T-helper 1 cell treated with Interleukin-12 subunit alpha and Interleukin-12 subunit beta and Interleukin-4 antibody, amounts not matched to agents 30 μg/mL and 1 μg/mL, for 36 hours (primary cell): ENCODE results near the gene DTNB.
"Not testable (repeated sequence)": the region's sequence is repeated elsewhere in the genome, so short reads cannot be mapped to it uniquely, and the experiment has no call there.

Experiments
- H3K27ac Mint-ChIP-seq: one replicate; pipeline ENCODE4 v1.8.0; 2021; ENCODE audit warnings: mild to moderate bottlenecking, mixed read lengths
- H3K27me3 Mint-ChIP-seq: one replicate; pipeline ENCODE4 v1.8.0; 2021; ENCODE audit warnings: low read depth, mixed read lengths
- H3K36me3 Mint-ChIP-seq: one replicate; pipeline ENCODE4 v1.8.0; 2021; ENCODE audit warnings: low read depth, mixed read lengths
- H3K4me1 Mint-ChIP-seq: one replicate; pipeline ENCODE4 v1.8.0; 2021; ENCODE audit warnings: low read depth, mixed read lengths
- H3K4me3 Mint-ChIP-seq: one replicate; pipeline ENCODE4 v1.8.0; 2021; ENCODE audit warnings: mild to moderate bottlenecking, moderate library complexity, mixed read lengths
- H3K9me3 Mint-ChIP-seq: one replicate; pipeline ENCODE4 v1.8.0; 2021; ENCODE audit warnings: mixed read lengths

Gene DTNB

DNA sequence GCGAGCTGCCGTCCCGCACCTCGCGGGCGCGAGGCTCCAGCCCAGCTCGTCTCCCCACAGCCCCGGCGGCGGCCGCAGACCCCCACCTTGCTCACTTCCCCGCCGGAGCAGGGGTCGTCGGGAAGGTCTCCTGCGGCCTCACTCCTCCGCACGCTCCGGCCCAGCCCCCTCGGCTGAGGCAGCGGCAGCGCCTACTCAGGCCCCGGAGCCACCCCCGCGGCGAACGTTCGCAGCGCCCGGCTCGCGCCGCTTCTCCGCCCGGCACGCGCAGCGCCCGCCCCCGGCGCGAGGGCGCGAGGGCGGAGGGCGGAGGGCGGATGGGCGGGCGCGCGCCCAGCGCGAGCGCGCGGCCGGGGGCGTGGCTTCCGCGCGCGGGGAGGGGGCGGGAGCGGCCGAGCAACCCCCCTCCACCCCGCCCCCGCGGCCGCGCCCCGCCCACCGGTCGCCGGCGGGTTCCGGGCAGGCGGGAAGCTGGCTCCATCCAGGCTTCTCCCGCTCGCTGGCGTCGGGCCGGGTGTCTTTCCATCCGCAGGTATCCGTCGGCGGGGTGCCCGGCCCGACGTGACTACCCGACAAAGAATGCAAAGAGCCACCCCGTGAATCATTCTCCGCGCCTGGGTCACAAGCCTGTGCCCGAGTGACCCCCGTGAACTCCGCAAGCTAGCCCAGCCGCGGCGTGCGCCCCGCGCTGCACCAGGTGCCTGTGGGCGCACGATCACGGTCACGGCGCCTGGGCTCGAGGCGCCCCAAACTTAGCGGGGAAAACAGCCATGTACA is at the start of gene DTNB:
Gene DTNB, minus strand, starts transcription at position 278 of the 777 bp plus-strand sequence. CDS start 20,917 bp downstream, outside the sequence.
- H3K27ac Mint-ChIP-seq: peak within 1 kb of the TSS; percentile 73
- H3K9me3 Mint-ChIP-seq: no peaks in the 10 kb centered on the region
- H3K27me3 Mint-ChIP-seq: peaks cover 34% of the 10 kb centered on the region
- H3K4me3 Mint-ChIP-seq: peak within 1 kb of the TSS; percentile 80
- H3K4me1 Mint-ChIP-seq: peaks cover 17% of the 10 kb centered on the region
- H3K36me3 Mint-ChIP-seq: peaks cover 4% of the 10 kb centered on the region

DNA sequence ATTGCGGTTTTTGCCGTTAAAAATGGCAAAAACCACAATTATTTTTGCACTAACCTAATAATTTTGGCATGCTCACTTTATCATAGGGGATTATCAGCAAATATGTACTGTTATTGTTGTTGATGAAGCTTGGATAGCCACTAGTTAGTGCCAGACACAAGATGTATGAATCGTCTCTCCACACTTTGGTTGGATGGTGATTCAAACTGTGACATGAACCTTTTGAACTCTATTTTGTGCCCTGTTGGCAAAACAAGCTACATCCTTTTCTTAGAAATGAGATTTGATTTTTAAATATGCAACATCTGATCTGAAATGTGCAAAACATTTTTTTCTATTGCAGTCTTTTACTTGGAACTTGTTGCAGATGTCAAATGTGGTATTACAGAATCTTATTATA is 48.8 kb upstream of the DTNB start:
- H3K9me3 Mint-ChIP-seq: no peaks in the 10 kb centered on the region
- no peak overlapping the region for H3K27ac Mint-ChIP-seq
- peaks cover 4% of the 10 kb centered on the region for H3K4me1 Mint-ChIP-seq
- no peaks in the 10 kb centered on the region for H3K36me3 Mint-ChIP-seq
- peaks cover 6% of the 10 kb centered on the region for H3K27me3 Mint-ChIP-seq
- H3K4me3 Mint-ChIP-seq: no peak overlapping the region

DNA sequence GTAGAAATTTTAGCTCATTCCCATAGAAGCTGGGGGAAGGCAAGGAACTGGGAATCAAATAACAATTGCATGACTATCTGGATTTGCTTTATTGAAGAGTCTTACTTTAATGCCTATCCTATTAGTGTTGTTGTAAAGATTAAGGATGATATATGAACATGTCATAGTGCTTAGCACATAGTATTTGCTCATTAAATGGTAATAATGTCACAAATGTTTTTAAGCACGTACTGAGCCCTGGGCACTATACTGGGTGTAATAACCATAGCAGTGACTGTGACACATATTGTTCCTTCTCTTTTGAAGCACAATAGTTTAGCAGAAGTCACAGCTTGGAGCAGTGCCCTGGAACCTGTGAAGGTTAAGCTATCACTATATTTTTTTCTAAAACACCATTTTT is 47.2 kb upstream of the DTNB start:
- peaks cover 6% of the 10 kb centered on the region for H3K27me3 Mint-ChIP-seq
- no peak overlapping the region for H3K27ac Mint-ChIP-seq
- no peaks in the 10 kb centered on the region for H3K9me3 Mint-ChIP-seq
- no peak overlapping the region for H3K4me3 Mint-ChIP-seq
- peaks cover 4% of the 10 kb centered on the region for H3K4me1 Mint-ChIP-seq
- H3K36me3 Mint-ChIP-seq: no peaks in the 10 kb centered on the region

DNA sequence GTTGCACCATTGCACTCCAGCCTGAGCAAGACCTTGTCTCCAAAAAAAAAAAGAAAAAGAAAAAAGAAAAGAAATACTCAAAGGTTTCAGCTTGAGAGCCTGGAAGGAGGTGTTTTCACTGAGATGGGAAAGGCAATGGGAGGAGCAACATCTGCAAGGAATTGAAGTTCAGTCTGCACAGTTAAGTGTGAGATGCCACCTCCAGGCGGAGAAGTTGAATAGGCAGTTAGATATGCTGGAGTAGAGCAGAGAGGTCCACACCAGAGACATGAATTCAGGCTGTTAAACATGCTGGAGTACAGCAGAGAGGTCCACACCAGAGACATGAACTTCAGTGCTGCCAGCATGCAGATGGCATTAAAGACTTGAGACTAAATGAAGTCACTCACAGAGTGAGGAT is 41.4 kb upstream of the DTNB start:
- peaks cover 18% of the 10 kb centered on the region for H3K4me1 Mint-ChIP-seq
- H3K27ac Mint-ChIP-seq: no peak overlapping the region
- no peaks in the 10 kb centered on the region for H3K9me3 Mint-ChIP-seq
- no peak overlapping the region for H3K4me3 Mint-ChIP-seq
- peaks cover 12% of the 10 kb centered on the region for H3K27me3 Mint-ChIP-seq
- no peaks in the 10 kb centered on the region for H3K36me3 Mint-ChIP-seq

DNA sequence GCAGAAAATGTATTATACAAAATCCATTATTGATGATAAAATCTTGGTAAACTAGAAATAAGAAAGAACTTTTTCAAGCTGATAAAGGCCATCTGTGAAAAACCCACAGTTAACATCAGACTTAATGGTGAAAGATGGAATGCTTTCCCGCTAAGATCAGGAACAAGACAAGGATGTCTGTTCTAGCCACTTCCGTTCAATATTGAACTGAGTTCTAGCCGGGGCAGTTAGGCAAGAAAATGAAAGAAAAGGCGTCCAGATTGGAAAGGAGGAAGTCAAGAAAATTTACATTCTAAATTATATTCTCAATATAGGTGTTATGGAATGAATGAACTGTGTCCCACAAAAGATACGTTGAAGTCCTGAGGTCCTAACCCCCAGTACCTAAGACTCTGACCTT is 39.1 kb upstream of the DTNB start:
- Mint-ChIP-seq H3K4me1 (peaks cover 14% of the 10 kb centered on the region), H3K4me3 (no peak overlapping the region), H3K36me3 (no peaks in the 10 kb centered on the region), H3K27ac (no peak overlapping the region), H3K9me3 (no peaks in the 10 kb centered on the region), H3K27me3 (peaks cover 14% of the 10 kb centered on the region)

DNA sequence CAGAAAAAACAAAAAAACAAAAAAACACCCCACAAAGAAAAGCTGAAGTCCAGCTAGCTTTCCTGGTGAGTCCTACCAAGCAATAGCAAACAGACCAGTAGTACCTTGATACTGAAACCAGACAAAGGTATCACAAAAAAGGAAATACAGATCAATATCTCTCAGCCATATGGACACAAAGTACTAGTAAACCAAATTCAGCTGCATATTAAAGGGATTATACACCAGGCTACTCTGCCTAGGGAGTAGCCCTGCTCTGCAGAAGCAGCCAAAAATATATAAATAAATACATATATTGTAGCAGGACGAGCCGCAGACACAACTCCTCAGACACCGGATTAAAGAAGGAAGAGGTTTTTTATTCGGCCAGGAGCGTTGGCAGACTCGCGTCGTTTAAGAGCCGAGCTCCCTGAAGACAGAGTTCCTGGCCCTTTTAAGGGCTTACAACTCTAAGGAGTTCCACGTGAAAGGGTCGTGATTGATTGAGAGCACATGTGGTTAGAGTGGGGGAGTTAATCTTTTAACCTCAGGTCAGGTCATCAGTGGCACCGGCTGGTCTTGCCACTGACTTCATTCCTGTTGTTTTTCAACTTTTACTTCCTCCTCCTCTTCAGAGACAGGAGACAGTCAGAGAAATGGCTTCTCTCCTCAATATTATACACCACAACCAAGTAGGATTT is 38.4 kb upstream of the DTNB start:
- Mint-ChIP-seq H3K27ac (no peak overlapping the region), H3K9me3 (no peaks in the 10 kb centered on the region), H3K36me3 (no peaks in the 10 kb centered on the region), H3K4me1 (peaks cover 14% of the 10 kb centered on the region), H3K27me3 (peaks cover 14% of the 10 kb centered on the region), H3K4me3 (peak overlapping the region; percentile 27)

DNA sequence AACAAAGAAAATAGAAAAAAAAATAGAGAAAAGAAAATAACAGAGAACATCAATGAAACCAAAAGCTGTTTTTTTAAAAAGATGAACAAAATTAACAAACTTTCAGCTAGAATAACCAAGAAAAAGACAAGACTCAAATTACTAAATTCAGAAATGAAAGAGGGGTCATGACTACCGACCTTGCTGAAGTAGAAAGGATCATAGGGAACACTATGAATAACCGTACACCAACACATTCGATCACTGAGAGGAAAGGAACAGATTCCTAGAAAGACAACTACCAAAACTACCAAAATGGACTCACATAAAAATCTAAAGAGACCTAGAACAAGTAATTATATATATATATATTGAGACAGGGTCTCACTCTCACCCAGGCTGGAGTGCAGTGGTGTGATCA is 37.4 kb upstream of the DTNB start:
- Mint-ChIP-seq H3K9me3 (no peaks in the 10 kb centered on the region), H3K36me3 (no peaks in the 10 kb centered on the region), H3K4me3 (no peak overlapping the region), H3K27ac (no peak overlapping the region), H3K27me3 (peaks cover 14% of the 10 kb centered on the region), H3K4me1 (peaks cover 14% of the 10 kb centered on the region)

DNA sequence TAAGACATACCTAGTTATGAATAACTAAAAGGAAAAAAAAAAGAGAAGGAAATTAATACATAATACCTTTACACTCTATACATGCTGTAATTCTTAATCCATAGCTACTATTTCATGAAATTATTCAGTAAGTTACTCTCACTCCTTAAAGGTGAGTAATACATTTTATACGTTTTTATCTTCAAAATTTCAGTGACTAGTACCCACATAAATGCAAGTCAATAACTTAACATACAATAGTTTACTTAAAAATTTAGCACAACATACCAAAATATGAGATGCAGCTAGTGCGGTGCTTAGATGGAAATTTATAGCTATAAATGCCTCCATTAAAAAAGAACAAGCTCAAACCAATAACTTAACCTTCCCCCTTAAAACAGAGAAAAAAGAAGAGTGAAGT is 36.0 kb upstream of the DTNB start:
- peaks cover 14% of the 10 kb centered on the region for H3K27me3 Mint-ChIP-seq
- no peaks in the 10 kb centered on the region for H3K9me3 Mint-ChIP-seq
- no peak overlapping the region for H3K4me3 Mint-ChIP-seq
- peaks cover 14% of the 10 kb centered on the region for H3K4me1 Mint-ChIP-seq
- H3K36me3 Mint-ChIP-seq: no peaks in the 10 kb centered on the region
- H3K27ac Mint-ChIP-seq: no peak overlapping the region

DNA sequence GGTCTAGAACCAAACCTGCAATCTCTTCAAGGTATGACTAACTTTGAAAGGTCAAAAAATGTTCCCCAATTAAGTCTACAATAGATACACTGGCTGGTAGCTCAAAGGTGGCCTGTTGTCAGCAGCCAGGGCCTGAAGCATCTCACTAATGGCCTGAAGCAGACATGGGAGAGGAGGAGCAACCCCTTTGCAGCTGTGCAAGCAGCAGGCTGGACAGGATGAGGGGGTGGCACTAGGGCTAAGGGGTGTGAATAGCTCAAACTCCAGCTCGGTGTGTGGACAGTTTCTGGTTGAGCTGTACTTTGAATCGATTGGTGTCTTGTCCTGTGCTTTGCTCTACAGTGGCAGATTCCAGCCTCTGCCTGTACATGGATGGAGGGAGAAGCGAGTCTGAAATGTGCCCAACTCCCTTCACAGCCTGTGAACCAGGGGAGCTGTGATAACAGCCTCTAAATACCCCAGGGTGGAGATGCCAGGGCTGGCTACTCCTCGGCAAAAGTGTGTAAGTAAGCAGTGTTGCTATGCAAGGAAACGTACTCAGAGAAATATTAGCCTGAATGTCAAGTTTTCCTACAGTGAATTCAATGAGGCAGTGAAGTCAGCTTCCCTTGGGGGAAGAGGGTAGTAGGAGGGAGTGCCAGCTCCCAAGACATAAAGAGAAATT is 34.7 kb upstream of the DTNB start:
- Mint-ChIP-seq H3K9me3 (no peaks in the 10 kb centered on the region), H3K27me3 (peaks cover 13% of the 10 kb centered on the region), H3K36me3 (no peaks in the 10 kb centered on the region), H3K27ac (no peak overlapping the region), H3K4me1 (peaks cover 14% of the 10 kb centered on the region), H3K4me3 (no peak overlapping the region)

DNA sequence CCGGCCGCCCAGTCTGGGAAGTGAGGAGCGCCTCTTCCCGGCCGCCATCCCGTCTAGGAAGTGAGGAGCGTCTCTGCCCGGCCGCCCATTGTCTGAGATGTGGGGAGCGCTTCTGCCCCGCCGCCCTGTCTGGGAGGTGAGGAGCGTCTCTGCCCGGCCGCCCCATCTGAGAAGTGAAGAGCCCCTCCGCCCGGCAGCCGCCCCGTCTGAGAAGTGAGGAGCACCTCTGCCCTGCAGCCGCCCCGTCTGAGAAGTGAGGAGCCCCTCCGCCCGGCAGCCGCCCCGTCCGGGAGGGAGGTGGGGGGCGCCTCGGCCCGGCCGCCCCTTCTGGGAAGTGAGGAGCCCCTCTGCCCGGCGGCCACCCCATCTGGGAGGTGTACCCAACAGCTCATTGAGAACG is 32.2 kb upstream of the DTNB start:
- H3K36me3 Mint-ChIP-seq, H3K27ac Mint-ChIP-seq, H3K9me3 Mint-ChIP-seq, H3K4me3 Mint-ChIP-seq, H3K27me3 Mint-ChIP-seq, H3K4me1 Mint-ChIP-seq: not testable (repeated sequence)

DNA sequence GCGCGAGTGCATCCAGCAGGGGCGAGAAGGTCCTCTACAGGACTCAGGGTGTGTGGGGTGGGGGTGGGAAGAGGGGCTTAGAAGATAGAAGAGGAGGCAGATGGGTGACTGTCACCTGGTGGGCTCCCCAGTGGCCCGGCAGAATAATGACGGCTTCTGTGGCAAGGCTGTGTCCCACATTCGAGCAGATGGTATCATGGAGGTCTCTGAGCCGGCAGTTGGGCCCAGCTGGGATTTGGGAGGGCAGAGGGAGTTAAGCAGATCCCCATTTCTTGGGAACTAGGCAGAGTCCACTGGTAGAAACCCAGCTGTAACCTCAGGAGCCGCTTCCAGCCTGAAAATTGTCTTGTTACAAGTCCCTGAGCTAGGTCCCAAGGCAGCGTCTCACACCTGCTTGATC is 28.4 kb upstream of the DTNB start:
- Mint-ChIP-seq H3K4me3 (no peak overlapping the region), H3K9me3 (no peaks in the 10 kb centered on the region), H3K27me3 (no peaks in the 10 kb centered on the region), H3K27ac (no peak overlapping the region), H3K4me1 (peaks cover 3% of the 10 kb centered on the region), H3K36me3 (no peaks in the 10 kb centered on the region)

DNA sequence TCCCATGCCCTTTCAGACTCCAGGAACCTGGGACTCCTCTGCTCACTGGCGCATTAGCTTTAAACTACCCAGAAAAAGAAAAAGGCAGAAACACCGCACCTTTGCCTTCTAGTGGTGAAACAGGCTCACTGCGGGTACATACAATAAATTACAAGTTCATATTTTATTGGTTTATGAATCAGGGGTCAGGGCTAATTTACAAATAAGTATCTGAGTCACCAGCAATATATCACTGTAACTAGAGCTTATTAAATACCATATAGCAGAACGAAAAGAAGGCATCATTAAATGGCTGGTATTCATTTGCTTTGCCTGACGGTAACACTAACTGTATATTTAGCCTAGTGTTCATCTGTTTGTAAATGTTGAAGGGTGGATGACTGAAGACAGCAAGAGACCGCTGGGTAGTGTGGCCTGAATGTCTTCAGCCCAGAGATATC is 26.9 kb upstream of the DTNB start:
- H3K4me3 Mint-ChIP-seq: no peak overlapping the region
- H3K27ac Mint-ChIP-seq: no peak overlapping the region
- H3K4me1 Mint-ChIP-seq: peaks cover 3% of the 10 kb centered on the region
- no peaks in the 10 kb centered on the region for H3K27me3 Mint-ChIP-seq
- no peaks in the 10 kb centered on the region for H3K9me3 Mint-ChIP-seq
- no peaks in the 10 kb centered on the region for H3K36me3 Mint-ChIP-seq

DNA sequence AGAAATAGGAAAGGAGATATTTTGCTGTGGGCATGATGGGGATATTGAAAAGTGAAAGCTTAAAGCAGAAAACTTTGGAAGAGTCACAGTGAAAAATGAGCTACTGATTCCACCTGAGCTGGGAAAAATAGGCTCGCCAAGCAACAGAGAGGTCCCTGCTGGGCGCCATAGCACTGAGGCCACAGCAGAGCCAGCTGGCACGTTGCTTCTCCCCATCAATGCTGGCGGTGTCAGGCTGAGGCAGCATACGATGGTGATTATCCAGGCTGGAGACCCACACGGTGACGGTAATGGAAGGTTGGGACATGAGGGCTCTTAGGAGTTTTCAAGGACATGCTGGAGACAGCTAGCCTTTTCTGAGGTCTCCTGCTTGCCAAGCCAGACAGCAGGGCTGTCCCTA is 25.8 kb upstream of the DTNB start:
- H3K27ac Mint-ChIP-seq: no peak overlapping the region
- H3K4me3 Mint-ChIP-seq: no peak overlapping the region
- H3K36me3 Mint-ChIP-seq: no peaks in the 10 kb centered on the region
- H3K4me1 Mint-ChIP-seq: peaks cover 3% of the 10 kb centered on the region
- no peaks in the 10 kb centered on the region for H3K9me3 Mint-ChIP-seq
- H3K27me3 Mint-ChIP-seq: no peaks in the 10 kb centered on the region

DNA sequence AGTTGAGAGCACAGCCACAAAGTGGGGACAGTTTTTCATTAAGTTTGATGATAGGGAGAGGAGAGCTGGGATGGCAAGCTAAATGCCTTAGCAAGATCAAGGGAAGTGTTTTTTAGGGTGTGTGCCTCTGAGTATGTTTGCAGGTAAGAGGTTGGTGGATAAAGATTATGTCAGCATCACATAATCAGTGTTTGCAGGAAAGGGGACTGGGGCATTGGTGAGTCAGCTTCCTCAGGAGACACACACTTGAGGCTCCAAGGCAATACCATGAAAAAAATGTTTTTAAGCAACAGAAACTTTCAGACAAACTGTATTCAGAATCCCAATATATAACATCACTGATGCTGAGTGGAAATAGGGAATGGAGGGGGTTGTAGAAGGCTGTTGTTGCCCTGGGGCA is 25.4 kb upstream of the DTNB start:
- Mint-ChIP-seq H3K4me3 (no peak overlapping the region), H3K36me3 (no peaks in the 10 kb centered on the region), H3K27ac (no peak overlapping the region), H3K27me3 (no peaks in the 10 kb centered on the region), H3K4me1 (peaks cover 3% of the 10 kb centered on the region), H3K9me3 (no peaks in the 10 kb centered on the region)
